SU-DHL-6 (cell line): ENCODE results near the gene BCAS1.

Experiments
- H2AFZ ChIP-seq: fragments of 200-600 bp; sonication (generic); 2 replicates; pipeline ENCODE4 v1.6.1; 2014; ENCODE audit warnings: low read depth, mild to moderate bottlenecking, moderate library complexity, mixed read lengths, antibody characterized with exemption, low read length; ENCODE audit not compliant: severe bottlenecking
- H3F3A ChIP-seq: fragments of 200-600 bp; shearing (Covaris generic); 2 replicates; pipeline ENCODE4 v1.6.0; 2016; ENCODE audit warnings: antibody characterized with exemption, mild to moderate bottlenecking; ENCODE audit not compliant: insufficient read depth
- H3K27ac ChIP-seq: fragments of 200-600 bp; sonication (generic); 2 replicates; pipeline ENCODE4 v1.5.1; 2016; ENCODE audit warnings: low read depth, mild to moderate bottlenecking, low read length, moderate library complexity, mixed read lengths
- H3K27me3 ChIP-seq: fragments of 200-600 bp; sonication (generic), shearing (Covaris generic); 2 replicates; pipeline ENCODE4 v1.6.0; 2014; ENCODE audit warnings: mild to moderate bottlenecking, low read length
- H3K36me3 ChIP-seq: fragments of 200-600 bp; sonication (generic); 2 replicates; pipeline ENCODE4 v1.6.1; 2014; ENCODE audit warnings: mild to moderate bottlenecking, low read length, mixed read lengths
- H3K4me2 ChIP-seq: fragments of 300-600, 200-600 bp; shearing (Covaris generic), sonication (generic); 2 replicates; pipeline ENCODE4 v1.6.0; 2014; ENCODE audit warnings: low read length, low read depth, mild to moderate bottlenecking; ENCODE audit not compliant: poor library complexity, severe bottlenecking
- H3K4me3 ChIP-seq: fragments of 200-600 bp; sonication (generic); 2 replicates; pipeline ENCODE4 v1.5.1; 2014; ENCODE audit warnings: antibody characterized with exemption, low read length, mild to moderate bottlenecking, mixed read lengths; ENCODE audit not compliant: insufficient read depth, poor library complexity, severe bottlenecking
- H3K79me2 ChIP-seq: fragments of 200-600 bp; sonication (generic); 2 replicates; pipeline ENCODE4 v1.6.1; 2014; ENCODE audit warnings: mild to moderate bottlenecking, low read length, moderate library complexity; ENCODE audit not compliant: insufficient read depth
- H3K9ac ChIP-seq: fragments of 200-600 bp; sonication (generic); 2 replicates; pipeline ENCODE4 v1.7.0; 2014; ENCODE audit warnings: mild to moderate bottlenecking, low read length
- H3K9me2 ChIP-seq: fragments of 200-600 bp; sonication (generic); replicated peaks from 2 replicates; pipeline ENCODE4 v1.6.1; 2014; ENCODE audit warnings: low read length; ENCODE audit not compliant: insufficient read depth
- H3K9me3 ChIP-seq: fragments of 200-600 bp; sonication (generic); 2 replicates; pipeline ENCODE4 v1.6.1; 2014; ENCODE audit warnings: low read length, mixed read lengths; ENCODE audit not compliant: insufficient read depth
- H4K20me1 ChIP-seq: fragments of 200-600 bp; sonication (generic); 2 replicates; pipeline ENCODE4 v1.6.1; 2014; ENCODE audit warnings: low read depth, mild to moderate bottlenecking, antibody characterized with exemption, low read length, moderate library complexity, mixed read lengths
- CTCF ChIP-seq: fragments of 200-600 bp; sonication (generic); IDR thresholded peaks from one replicate; pipeline ENCODE4 v1.5.1; 2017; ENCODE audit warnings: antibody characterized with exemption, mild to moderate bottlenecking, low read length, moderate library complexity; ENCODE audit not compliant: insufficient read depth, poor library complexity, severe bottlenecking
- EZH2phosphoT487 ChIP-seq: fragments of 200-600 bp; sonication (generic), shearing (Covaris generic); conservative IDR thresholded peaks from 2 replicates; pipeline ENCODE4 v1.6.1; 2018; ENCODE audit warnings: mild to moderate bottlenecking, antibody characterized with exemption, low read length, moderate library complexity, mixed read lengths

Gene BCAS1

GRCh38 chr20:53981752-53982437 is 88.5 kb downstream of the BCAS1 start:
- Histone ChIP-seq H3F3A (no peaks in the 10 kb centered on the region), H3K79me2 (no peaks in the 10 kb centered on the region), H3K4me3 (no peak overlapping the region), H3K4me2 (no peak overlapping the region), H3K9me2 (no peaks in the 10 kb centered on the region), H3K27ac (no peak overlapping the region), H3K9ac (no peak overlapping the region), H4K20me1 (no peaks in the 10 kb centered on the region), H3K9me3 (no peaks in the 10 kb centered on the region), H3K27me3 (no peaks in the 10 kb centered on the region), H3K36me3 (no peaks in the 10 kb centered on the region), H2AFZ (no peak overlapping the region)
- no peak for TF ChIP-seq CTCF
- no peak for TF ChIP-seq EZH2phosphoT487

- H3K4me3 ChIP-seq = no peak overlapping the region
- H3K4me2 ChIP-seq = no peak overlapping the region
- H3K27me3 ChIP-seq = no peaks in the 10 kb centered on the region
- TF ChIP-seq EZH2phosphoT487 (no peak), CTCF (no peak)
- H3K79me2 ChIP-seq = no peaks in the 10 kb centered on the region
- H3K9ac ChIP-seq = no peak overlapping the region
- H3F3A ChIP-seq = no peaks in the 10 kb centered on the region
- H4K20me1 ChIP-seq = no peaks in the 10 kb centered on the region
- no peaks in the 10 kb centered on the region for H3K36me3 ChIP-seq
- H3K27ac ChIP-seq = no peak overlapping the region
- no peaks in the 10 kb centered on the region for H3K9me3 ChIP-seq
- no peak overlapping the region for H2AFZ ChIP-seq
- no peaks in the 10 kb centered on the region for H3K9me2 ChIP-seq
These were observed 89.3 kb downstream of the BCAS1 start for GRCh38 chr20:53981130-53981529.

GRCh38 chr20:53980031-53980465 is 90.3 kb downstream of the BCAS1 start:
- H3K9me3 ChIP-seq = no peaks in the 10 kb centered on the region
- no peaks in the 10 kb centered on the region for H3K36me3 ChIP-seq
- no peak overlapping the region for H3K27ac ChIP-seq
- no peaks in the 10 kb centered on the region for H3F3A ChIP-seq
- no peak overlapping the region for H3K9ac ChIP-seq
- no peak overlapping the region for H3K4me2 ChIP-seq
- H3K9me2 ChIP-seq = no peaks in the 10 kb centered on the region
- H3K27me3 ChIP-seq = no peaks in the 10 kb centered on the region
- H2AFZ ChIP-seq = no peak overlapping the region
- H3K79me2 ChIP-seq = no peaks in the 10 kb centered on the region
- no peaks in the 10 kb centered on the region for H4K20me1 ChIP-seq
- no peak overlapping the region for H3K4me3 ChIP-seq
- no peak for TF ChIP-seq CTCF
- TF ChIP-seq EZH2phosphoT487 = no peak
